Prostate gland (tissue), 2 donors: ENCODE measurements around the gene CD8B2.
"Not testable (repeated sequence)": the region's sequence is repeated elsewhere in the genome, so short reads cannot be mapped to it uniquely, and the experiment has no call there.

ENCODE experiments used
- POLR2AphosphoS5 ChIP-seq: sonication (generic); formaldehyde crosslinking; IDR thresholded peaks from one replicate; pipeline ENCODE4 v1.6.1; 2017; ENCODE audit warnings: antibody characterized with exemption
- TF ChIP-seq, protein P1 (sequence below), 4 experiments: fragments of 200-600 bp in 2 of 4; fragments of 450-650 bp in 2 of 4; sonication (generic) in 2 of 4; IDR thresholded peaks; 1 replicate in 3 of 4; 2 replicates in 1 of 4; pipeline ENCODE4 v1.5.1; 2016 to 2019; ENCODE audit warnings: antibody characterized with exemption in 4 of 4, mild to moderate bottlenecking in 2 of 4, moderate library complexity in 2 of 4

DNA sequence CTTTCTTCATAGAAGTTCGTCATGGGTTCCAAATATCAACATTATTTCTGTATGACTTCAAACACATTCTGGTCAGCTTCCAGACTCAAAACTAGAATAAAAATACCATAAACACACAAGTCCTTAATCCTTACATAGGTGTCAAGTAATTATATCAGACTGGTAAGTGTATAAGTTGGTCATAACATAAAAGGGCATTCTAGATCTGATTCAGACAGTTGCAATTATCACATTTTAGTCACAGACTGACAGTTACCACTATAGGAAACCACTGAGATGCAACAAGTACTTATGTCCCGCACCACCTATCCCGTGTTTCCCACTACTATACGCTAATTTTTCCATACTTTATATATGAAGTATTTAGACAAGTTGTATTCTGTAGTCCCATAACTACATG, 9.5 kb upstream of the CD8B2 start:
- TF ChIP-seq, protein P1, sequence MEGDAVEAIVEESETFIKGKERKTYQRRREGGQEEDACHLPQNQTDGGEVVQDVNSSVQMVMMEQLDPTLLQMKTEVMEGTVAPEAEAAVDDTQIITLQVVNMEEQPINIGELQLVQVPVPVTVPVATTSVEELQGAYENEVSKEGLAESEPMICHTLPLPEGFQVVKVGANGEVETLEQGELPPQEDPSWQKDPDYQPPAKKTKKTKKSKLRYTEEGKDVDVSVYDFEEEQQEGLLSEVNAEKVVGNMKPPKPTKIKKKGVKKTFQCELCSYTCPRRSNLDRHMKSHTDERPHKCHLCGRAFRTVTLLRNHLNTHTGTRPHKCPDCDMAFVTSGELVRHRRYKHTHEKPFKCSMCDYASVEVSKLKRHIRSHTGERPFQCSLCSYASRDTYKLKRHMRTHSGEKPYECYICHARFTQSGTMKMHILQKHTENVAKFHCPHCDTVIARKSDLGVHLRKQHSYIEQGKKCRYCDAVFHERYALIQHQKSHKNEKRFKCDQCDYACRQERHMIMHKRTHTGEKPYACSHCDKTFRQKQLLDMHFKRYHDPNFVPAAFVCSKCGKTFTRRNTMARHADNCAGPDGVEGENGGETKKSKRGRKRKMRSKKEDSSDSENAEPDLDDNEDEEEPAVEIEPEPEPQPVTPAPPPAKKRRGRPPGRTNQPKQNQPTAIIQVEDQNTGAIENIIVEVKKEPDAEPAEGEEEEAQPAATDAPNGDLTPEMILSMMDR (IDR thresholded peaks at IDR 0.05): not testable (repeated sequence)
- TF ChIP-seq POLR2AphosphoS5: not testable (repeated sequence)
